ENCODE results near the gene CLDN6.

Gene CLDN6

GRCh38 chr16:2990891-2991290, 27.1 kb downstream of the CLDN6 start:
- H3K9me3 ChIP-seq (ENCODE audit: low read length) = no peaks in the 10 kb centered on the region
- H3K9ac ChIP-seq (ENCODE audit: low read length) = no peak overlapping the region
- no peaks in the 10 kb centered on the region for H4K20me1 ChIP-seq (ENCODE audit: insufficient read depth, low read length)
- H3K9me2 ChIP-seq (ENCODE audit: low read depth, low read length) = no peaks in the 10 kb centered on the region
- H3K4me1 ChIP-seq (ENCODE audit: insufficient read depth, low read length, severe bottlenecking) = no peaks in the 10 kb centered on the region
- TF ChIP-seq EZH2 (IDR thresholded peaks at IDR 0.05; ENCODE audit: borderline replicate concordance, low read length) = no peak
- TF ChIP-seq CTCF (IDR thresholded peaks at IDR 0.05; ENCODE audit: low read length) = no peak
- H3K36me3 ChIP-seq (ENCODE audit: insufficient read depth, low read length) = no peaks in the 10 kb centered on the region
- no peak overlapping the region for H3K4me3 ChIP-seq (ENCODE audit: low read depth, low read length, poor library complexity, severe bottlenecking)
- H2AFZ ChIP-seq (ENCODE audit: low read length) = no peak overlapping the region
- no peak overlapping the region for H3K27ac ChIP-seq (ENCODE audit: low read depth, low read length, poor library complexity, severe bottlenecking)
- H3K4me2 ChIP-seq (ENCODE audit: low read length) = no peak overlapping the region
- H3F3A ChIP-seq (ENCODE audit: insufficient read depth, low read length) = no peaks in the 10 kb centered on the region
- H3K79me2 ChIP-seq (ENCODE audit: insufficient read depth, low read length) = no peaks in the 10 kb centered on the region
- peaks cover 3% of the 10 kb centered on the region; the same call in 1 of the 2 replicates for H3K27me3 ChIP-seq (ENCODE audit: insufficient read depth, low read length)

GRCh38 chr16:2988590-2989099, 29.3 kb downstream of the CLDN6 start:
- TF ChIP-seq CTCF (IDR thresholded peaks at IDR 0.05; ENCODE audit: low read length) (no peak), EZH2 (IDR thresholded peaks at IDR 0.05; ENCODE audit: borderline replicate concordance, low read length) (no peak)
- H3K9me3 ChIP-seq (ENCODE audit: low read length) = no peaks in the 10 kb centered on the region
- no peak overlapping the region for H3K4me3 ChIP-seq (ENCODE audit: low read depth, low read length, poor library complexity, severe bottlenecking)
- H3K27ac ChIP-seq (ENCODE audit: low read depth, low read length, poor library complexity, severe bottlenecking) = no peak overlapping the region
- H3F3A ChIP-seq (ENCODE audit: insufficient read depth, low read length) = no peaks in the 10 kb centered on the region
- H3K79me2 ChIP-seq (ENCODE audit: insufficient read depth, low read length) = no peaks in the 10 kb centered on the region
- no peaks in the 10 kb centered on the region for H3K36me3 ChIP-seq (ENCODE audit: insufficient read depth, low read length)
- H3K9me2 ChIP-seq (ENCODE audit: low read depth, low read length) = no peaks in the 10 kb centered on the region
- no peak overlapping the region for H3K4me2 ChIP-seq (ENCODE audit: low read length)
- no peaks in the 10 kb centered on the region for H4K20me1 ChIP-seq (ENCODE audit: insufficient read depth, low read length)
- H3K27me3 ChIP-seq (ENCODE audit: insufficient read depth, low read length) = peaks cover 3% of the 10 kb centered on the region; the same call in 1 of the 2 replicates
- no peak overlapping the region for H3K9ac ChIP-seq (ENCODE audit: low read length)
- no peak overlapping the region for H2AFZ ChIP-seq (ENCODE audit: low read length)
- peaks cover 5% of the 10 kb centered on the region for H3K4me1 ChIP-seq (ENCODE audit: insufficient read depth, low read length, severe bottlenecking)

- Histone ChIP-seq H3K27me3 (ENCODE audit: insufficient read depth, low read length) (peaks cover 3% of the 10 kb centered on the region; the same call in 1 of the 2 replicates), H3K9me3 (ENCODE audit: low read length) (no peaks in the 10 kb centered on the region), H3K4me3 (ENCODE audit: low read depth, low read length, poor library complexity, severe bottlenecking) (no peak overlapping the region), H3K79me2 (ENCODE audit: insufficient read depth, low read length) (no peaks in the 10 kb centered on the region), H3K9ac (ENCODE audit: low read length) (no peak overlapping the region), H3K4me1 (ENCODE audit: insufficient read depth, low read length, severe bottlenecking) (peaks cover 11% of the 10 kb centered on the region), H4K20me1 (ENCODE audit: insufficient read depth, low read length) (no peaks in the 10 kb centered on the region), H3K4me2 (ENCODE audit: low read length) (no peak overlapping the region), H3K36me3 (ENCODE audit: insufficient read depth, low read length) (no peaks in the 10 kb centered on the region), H3K27ac (ENCODE audit: low read depth, low read length, poor library complexity, severe bottlenecking) (no peak overlapping the region), H2AFZ (ENCODE audit: low read length) (no peak overlapping the region), H3K9me2 (ENCODE audit: low read depth, low read length) (no peaks in the 10 kb centered on the region), H3F3A (ENCODE audit: insufficient read depth, low read length) (no peaks in the 10 kb centered on the region)
- TF ChIP-seq EZH2 (IDR thresholded peaks at IDR 0.05; ENCODE audit: borderline replicate concordance, low read length) (no peak), CTCF (IDR thresholded peaks at IDR 0.05; ENCODE audit: low read length) (no peak)
Observed at GRCh38 chr16:2987833-2988232, 30.1 kb downstream of the CLDN6 start.

All from OCI-LY1 (cell line).